MCF 10A (cell line): Measurements from ENCODE around the gene HLA-DQB1. TPM values are rescaled to one million over a fixed set of nuclear protein-coding genes. Genes with fewer than 3 reads are reported as not detected.

Source experiments
- BruUV-seq: library from RNA; stranded (reverse); fragments of 400-500 nt; replicated peaks from 2 replicates; lab custom pipeline; 2021; lab: Mats Ljungman, UMichigan
- CTCF ChIA-PET: fragments of 300-600 bp; sonication (Branson Sonifier 250); formaldehyde crosslinking; extraction: SDS; loops from one replicate; lab custom pipeline; 2021; ENCODE audit warnings: antibody characterized with exemption, inconsistent platforms; lab: Yijun Ruan, JAX
- POLR2A ChIA-PET: fragments of 300-600, 350-650 bp; sonication (Branson Sonifier 250); formaldehyde crosslinking; extraction: SDS; loops from one replicate; lab custom pipeline; 2020; ENCODE audit warnings: antibody characterized with exemption, inconsistent platforms; lab: Yijun Ruan, JAX
- DNase-seq: peaks from one replicate; pipeline ENCODE4 v3.0.0-alpha.2; 2018; ENCODE audit not compliant: unreplicated experiment
- H3K27ac Mint-ChIP-seq: one replicate; pipeline ENCODE4 v1.8.0; 2022; ENCODE audit warnings: mild to moderate bottlenecking, low read depth, mixed read lengths; ENCODE audit not compliant: unreplicated experiment
- H3K27me3 Mint-ChIP-seq: one replicate; pipeline ENCODE4 v1.8.0; 2022; ENCODE audit warnings: mixed read lengths; ENCODE audit not compliant: insufficient read depth, unreplicated experiment
- H3K36me3 Mint-ChIP-seq: one replicate; pipeline ENCODE4 v1.8.0; 2022; ENCODE audit warnings: mild to moderate bottlenecking, moderate library complexity, mixed read lengths; ENCODE audit not compliant: insufficient read depth, unreplicated experiment
- H3K4me1 Mint-ChIP-seq: one replicate; pipeline ENCODE4 v1.8.0; 2022; ENCODE audit warnings: mixed read lengths; ENCODE audit not compliant: insufficient read depth, unreplicated experiment
- H3K4me3 Mint-ChIP-seq: one replicate; pipeline ENCODE4 v1.8.0; 2022; ENCODE audit warnings: mild to moderate bottlenecking, moderate library complexity, mixed read lengths; ENCODE audit not compliant: unreplicated experiment
- H3K9me3 Mint-ChIP-seq: one replicate; pipeline ENCODE4 v1.8.0; 2022; ENCODE audit warnings: mixed read lengths; ENCODE audit not compliant: unreplicated experiment
- CTCF ChIP-seq: fragments of 200-600 bp; IDR thresholded peaks from one replicate; pipeline ENCODE4 v1.8.0; 2022; ENCODE audit warnings: antibody characterized with exemption, mild to moderate bottlenecking; ENCODE audit not compliant: unreplicated experiment
- intact Hi-C: fragments of 100-400 bp; cut with micrococcal nuclease; formaldehyde crosslinking; loops from 2 replicates; pipeline ENCODE4 v1.14.1; 2022
- total RNA-seq: library from RNA; stranded (reverse); gene quantifications from 2 replicates; pipeline ENCODE4 v1.2.3, GENCODE V29; 2022

HLA-DQB1 gene
- total RNA-seq, 1 experiment from 2014 or later: not detected

- intact Hi-C loops: no loop called here
- no peak for TF ChIP-seq CTCF
- H3K4me1 Mint-ChIP-seq: no peaks in the 10 kb centered on the region
These were observed 1.8 kb upstream of the HLA-DQB1 start for GRCh38 chr6:32668226-32668747.

GRCh38 chr6:32665661-32666060 is 796 bp downstream of the HLA-DQB1 start:
- H3K4me3 Mint-ChIP-seq: no peak overlapping the region
- POLR2A ChIA-PET: no interaction called here
- CTCF ChIA-PET: no interaction called here
- no peaks in the 10 kb centered on the region for H3K4me1 Mint-ChIP-seq
- no peak for DNase-seq
- no peak for TF ChIP-seq CTCF
- no peak overlapping the region for H3K27ac Mint-ChIP-seq
- no peaks in the 10 kb centered on the region for H3K36me3 Mint-ChIP-seq
- no peaks in the 10 kb centered on the region for H3K9me3 Mint-ChIP-seq
- intact Hi-C loops: no loop called here
- peaks cover 72% of the 10 kb centered on the region for H3K27me3 Mint-ChIP-seq
- no TSS peak for BruUV-seq

More at GRCh38 chr6:32668226-32668747, 1.8 kb upstream of the HLA-DQB1 start:
- Mint-ChIP-seq H3K27ac (no peak overlapping the region), H3K9me3 (no peaks in the 10 kb centered on the region), H3K4me3 (no peak overlapping the region), H3K27me3 (peaks cover 64% of the 10 kb centered on the region), H3K36me3 (no peaks in the 10 kb centered on the region)
- ChIA-PET POLR2A (interaction anchor here (0.6 kb wide), 1 partner anchor 309 kb away, joined by 3 read pairs; no protein-coding TSS in a partner anchor), CTCF (interaction anchor here (0.6 to 1.5 kb wide), 3 partner anchors 131 to 200 kb away, joined by 3 to 4 read pairs (median 3); no protein-coding TSS in a partner anchor)
- BruUV-seq: no TSS peak
- peak; percentile 40 for DNase-seq

GRCh38 chr6:32664827-32665362 is 1.6 kb downstream of the HLA-DQB1 start:
- intact Hi-C loops: no loop called here
- BruUV-seq: no TSS peak
- H3K4me1 Mint-ChIP-seq: no peaks in the 10 kb centered on the region
- POLR2A ChIA-PET: no interaction called here
- H3K4me3 Mint-ChIP-seq: no peak overlapping the region
- CTCF ChIA-PET: no interaction called here
- no peaks in the 10 kb centered on the region for H3K9me3 Mint-ChIP-seq
- peaks cover 70% of the 10 kb centered on the region for H3K27me3 Mint-ChIP-seq
- DNase-seq: no peak
- no peak overlapping the region for H3K27ac Mint-ChIP-seq
- no peak for TF ChIP-seq CTCF
- no peaks in the 10 kb centered on the region for H3K36me3 Mint-ChIP-seq

- Mint-ChIP-seq H3K4me1 (no peaks in the 10 kb centered on the region), H3K4me3 (no peak overlapping the region), H3K9me3 (no peaks in the 10 kb centered on the region), H3K27me3 (peaks cover 70% of the 10 kb centered on the region), H3K36me3 (no peaks in the 10 kb centered on the region), H3K27ac (no peak overlapping the region)
- ChIA-PET POLR2A (no interaction called here), CTCF (no interaction called here)
- no TSS peak for BruUV-seq
- no peak for TF ChIP-seq CTCF
- no peak for DNase-seq
- intact Hi-C loops: no loop called here
These were observed 2.1 kb downstream of the HLA-DQB1 start for GRCh38 chr6:32664354-32664753.
